DMS79 treated with DMSO at 0.1 percent for 48 hours (cell line): ENCODE results near the gene AUTS2.
A peak's percentile ranks its signal among the peaks of the same experiment; 100 is the strongest.
"Not testable (repeated sequence)": the region's sequence is repeated elsewhere in the genome, so short reads cannot be mapped to it uniquely, and the experiment has no call there.

Experiments used
- DNase-seq: peaks from one replicate; lab custom pipeline; 2025; lab: John Stamatoyannopoulos, UW

Gene AUTS2

DNA sequence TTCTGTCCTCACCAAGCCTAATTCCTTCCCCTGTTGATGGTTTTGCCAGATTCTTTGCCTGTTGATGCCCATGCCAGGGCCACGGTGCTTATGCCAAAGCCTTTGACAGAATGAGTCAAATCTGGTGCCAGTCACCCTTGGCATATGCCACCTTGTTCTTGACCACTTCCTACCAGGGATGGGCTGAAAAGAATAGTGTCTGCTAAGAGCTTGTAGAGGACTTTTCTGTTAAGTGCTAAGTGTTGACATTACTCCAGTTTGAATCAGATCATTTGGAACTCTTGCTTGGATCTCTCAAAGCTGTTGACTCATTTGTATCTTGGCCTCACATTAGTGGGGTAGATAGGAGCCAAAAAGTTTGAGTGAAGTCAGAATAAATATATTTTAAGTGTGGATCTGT lies 661.2 kb downstream of the AUTS2 start:
- DNase-seq: peak; percentile 17

DNA sequence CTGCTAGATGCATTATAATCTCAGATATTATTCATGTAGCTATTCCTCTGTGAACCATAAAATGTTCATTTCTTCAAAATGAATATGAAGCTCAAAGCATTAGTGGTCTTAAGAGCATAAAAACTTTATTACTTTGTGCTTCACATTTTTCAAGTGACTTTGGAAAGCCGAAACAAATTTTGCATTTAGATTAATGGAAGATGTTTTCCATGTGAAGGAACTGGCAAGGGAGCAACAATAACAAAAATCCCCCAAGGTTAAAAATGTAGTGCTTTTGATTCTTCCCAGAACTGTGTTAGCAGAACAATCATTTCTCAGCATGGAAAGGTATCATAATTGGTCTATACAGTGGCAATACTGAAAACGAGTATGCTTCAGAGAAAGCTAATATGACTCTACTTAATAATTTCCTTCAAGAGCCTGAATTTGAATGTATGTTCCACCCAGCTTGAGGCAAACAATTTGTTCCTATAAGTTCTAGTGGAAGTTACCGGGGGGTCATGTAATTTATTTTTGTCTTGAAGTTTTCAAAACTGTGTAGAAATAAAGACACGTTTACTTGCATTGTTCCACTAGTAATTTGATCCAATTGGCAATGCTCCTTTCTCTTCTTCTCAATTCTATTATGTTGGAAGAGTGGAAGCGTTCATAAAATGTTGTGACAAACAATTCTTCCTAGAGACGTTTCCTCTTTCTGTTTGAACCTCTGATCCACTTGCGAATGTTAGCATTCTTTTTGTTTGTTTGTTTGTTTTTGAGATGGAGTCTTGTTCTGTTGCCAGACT lies 665.4 kb downstream of the AUTS2 start:
- no peak for DNase-seq

GRCh38 chr7:70266186-70266585 lies 667.9 kb downstream of the AUTS2 start:
- DNase-seq: no peak

DNA sequence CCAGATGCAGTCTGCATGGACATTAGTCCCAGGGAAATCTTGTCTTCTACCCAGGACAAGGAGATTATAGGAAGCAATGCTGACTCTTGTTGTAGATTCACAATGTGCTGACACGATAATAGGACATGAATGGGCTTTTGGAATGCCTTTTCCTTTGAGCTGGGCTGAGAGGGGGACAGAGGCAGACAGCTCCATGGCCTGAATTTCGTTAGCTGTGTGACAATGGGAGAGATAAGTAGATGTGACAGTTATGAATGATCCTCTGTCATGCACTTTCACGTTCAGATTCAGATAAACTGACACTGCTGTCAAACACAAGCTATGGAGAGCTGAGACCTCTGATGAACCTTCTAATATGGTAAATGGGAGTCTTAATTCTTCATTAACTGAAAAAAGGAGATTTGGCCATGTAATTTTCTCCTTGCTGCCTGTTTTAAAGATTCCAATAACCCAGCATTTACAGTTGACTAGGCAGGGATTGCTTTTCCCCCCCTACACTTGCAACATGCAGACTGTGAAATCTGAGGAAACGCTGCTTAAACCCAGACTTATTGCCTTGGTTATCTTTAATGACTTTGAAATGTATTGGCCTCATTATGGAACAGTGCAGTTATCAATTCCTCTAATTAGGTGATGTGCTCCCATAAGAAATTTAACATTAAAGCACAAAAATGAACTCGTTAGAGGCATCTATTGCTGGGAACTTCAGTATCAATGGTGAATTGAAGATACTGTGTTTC lies 669.3 kb downstream of the AUTS2 start:
- no peak for DNase-seq

DNA sequence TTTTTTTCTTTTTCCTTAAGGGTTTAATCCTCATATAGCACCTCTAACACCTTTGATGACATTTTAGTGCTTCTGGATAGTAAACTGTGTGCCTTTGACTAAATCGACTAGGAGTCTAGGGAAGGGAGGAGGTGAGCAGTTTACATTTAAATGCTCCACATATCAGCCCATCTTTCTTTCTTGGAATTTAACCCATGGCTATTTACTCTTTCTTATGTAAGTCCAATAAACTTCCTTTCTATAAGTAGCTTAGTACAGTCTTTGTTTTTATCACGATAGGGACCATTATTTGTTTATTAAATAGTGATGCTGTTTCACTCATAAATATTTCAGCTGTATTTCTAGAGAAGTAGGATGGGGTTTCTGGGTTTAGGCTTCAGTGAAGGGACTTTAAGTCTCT lies 669.9 kb downstream of the AUTS2 start:
- DNase-seq: no peak

- no peak for DNase-seq
Observed at GRCh38 chr7:70270149-70270548, 671.9 kb downstream of the AUTS2 start.

- DNase-seq: no peak
Observed at GRCh38 chr7:70271617-70272081, 673.4 kb downstream of the AUTS2 start.

DNA sequence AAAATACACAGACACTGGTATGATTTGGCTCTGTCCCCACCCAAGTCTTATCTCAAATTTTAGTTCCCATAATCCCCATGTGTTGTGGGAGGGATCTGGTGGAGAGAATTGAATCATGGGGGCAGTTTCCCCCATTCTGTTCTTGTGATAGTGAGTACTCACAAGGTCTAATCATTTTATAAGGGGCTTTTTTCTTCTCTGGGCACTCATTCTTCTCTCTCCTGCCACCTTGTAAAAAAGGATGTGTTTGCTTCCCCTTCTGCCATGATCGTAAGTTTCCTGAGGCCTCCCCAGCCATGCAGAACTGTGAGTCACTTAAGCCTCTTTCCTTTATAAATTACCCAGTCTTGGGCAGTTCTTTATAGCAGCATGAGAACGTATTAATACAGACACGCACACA lies 677.3 kb downstream of the AUTS2 start:
- not testable (repeated sequence) for DNase-seq

DNA sequence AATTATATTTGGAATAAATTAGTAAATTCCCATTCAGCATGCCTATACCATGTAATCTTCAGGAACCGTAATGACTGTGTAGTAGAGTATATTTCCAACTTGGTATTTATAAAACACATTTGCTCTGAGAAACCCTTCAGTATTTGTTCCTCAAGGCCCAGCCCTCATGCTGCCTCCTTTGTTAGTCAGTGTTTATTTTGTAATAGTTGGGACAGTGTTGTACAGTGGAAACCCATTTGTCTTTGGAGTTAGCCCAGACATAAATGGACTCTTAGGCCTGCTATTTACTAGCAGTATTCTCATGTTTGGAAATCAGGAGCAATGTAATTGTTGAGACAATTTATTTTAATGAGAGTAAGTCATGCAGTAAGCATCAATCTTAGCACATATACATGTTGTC lies 686.9 kb downstream of the AUTS2 start:
- no peak for DNase-seq

GRCh38 chr7:70285854-70286253 lies 687.6 kb downstream of the AUTS2 start:
- DNase-seq: no peak

- DNase-seq: no peak
Observed at GRCh38 chr7:70288781-70289456, 690.6 kb downstream of the AUTS2 start.

GRCh38 chr7:70292716-70293115 lies 694.4 kb downstream of the AUTS2 start:
- DNase-seq: no peak

DNA sequence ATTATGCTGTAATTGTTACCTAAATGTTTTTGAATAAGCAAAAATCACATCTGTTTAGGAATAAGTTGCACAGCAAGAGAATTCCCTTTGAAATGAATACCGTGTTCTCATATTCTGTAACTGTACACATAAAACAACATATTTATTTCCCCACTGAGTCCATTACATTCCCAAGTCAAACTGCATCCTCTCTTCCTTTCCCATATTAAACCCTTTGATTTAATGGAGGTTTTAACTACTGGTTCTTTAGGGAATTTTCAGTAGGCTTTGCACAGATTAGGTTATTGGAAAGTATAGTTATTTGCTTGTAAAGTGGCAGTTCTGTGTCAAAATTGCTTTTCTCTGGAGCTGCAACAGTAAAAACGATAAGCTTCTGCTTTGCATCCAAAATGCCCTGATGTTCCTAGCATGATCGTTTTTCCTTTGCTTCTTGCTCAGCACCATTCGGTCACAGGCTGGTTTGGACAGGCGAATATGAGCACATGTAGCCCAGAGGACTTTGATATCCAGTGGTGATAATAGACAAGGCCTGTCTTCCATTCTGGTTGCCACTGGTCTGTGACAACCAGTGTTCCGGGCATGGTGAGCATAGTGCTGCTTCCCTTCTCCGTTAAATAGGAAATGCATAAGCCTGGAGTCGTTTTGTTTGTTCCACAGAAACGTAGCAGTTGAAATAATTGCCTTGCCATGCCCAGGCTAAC lies 696.1 kb downstream of the AUTS2 start:
- no peak for DNase-seq

DNA sequence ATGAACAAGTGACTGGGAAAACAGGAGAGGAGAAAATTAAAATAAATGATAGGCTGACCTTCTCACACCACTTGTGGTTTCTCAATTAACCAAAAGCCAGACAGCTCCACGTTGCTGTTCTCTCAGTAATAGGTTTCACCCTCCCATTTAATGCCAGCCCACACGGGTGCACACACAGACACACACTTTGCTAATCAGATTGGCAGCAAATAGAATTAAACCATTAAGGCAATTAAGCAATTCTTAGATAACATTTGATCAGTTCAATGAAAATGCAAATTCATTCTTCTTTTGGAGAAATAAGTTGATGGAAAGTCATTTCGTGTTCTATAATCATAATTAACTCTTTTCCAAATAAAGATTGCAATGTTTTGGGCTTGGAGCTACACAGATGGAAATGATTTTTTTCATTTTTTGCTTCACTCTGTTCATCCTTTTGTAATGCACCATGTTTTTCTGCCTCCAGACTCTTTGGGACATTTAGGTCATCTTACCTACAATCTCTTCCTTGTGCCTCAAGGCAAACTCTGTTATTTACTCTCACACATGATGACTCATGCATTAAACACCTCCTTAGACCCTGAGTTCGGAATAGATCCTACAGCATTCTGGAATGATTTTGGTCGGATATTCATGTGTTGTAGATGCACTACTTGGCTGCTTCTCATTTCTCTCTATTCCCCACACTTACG lies 700.7 kb downstream of the AUTS2 start:
- DNase-seq: no peak

DNA sequence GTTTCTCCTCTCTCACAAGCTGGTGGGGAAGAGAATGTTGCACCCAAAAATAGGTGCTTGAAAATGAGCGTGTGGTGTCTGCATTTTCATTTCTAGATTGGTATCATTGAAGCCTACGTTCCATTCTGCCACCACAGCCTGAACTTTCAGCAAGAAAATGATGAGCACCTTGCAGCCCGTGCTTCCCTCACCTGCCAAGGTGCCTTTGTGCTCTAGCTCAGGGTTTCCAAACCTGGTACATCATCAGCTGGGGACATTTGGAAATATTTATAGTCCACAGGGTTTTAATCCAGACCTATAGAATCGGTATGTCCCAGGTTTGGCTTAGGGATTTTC lies 701.2 kb downstream of the AUTS2 start:
- no peak for DNase-seq

- DNase-seq: no peak
Observed at GRCh38 chr7:70301673-70302185, 703.5 kb downstream of the AUTS2 start.

- DNase-seq: no peak
Observed at GRCh38 chr7:70303309-70303708, 705.0 kb downstream of the AUTS2 start.

- DNase-seq: no peak
Observed at GRCh38 chr7:70303780-70304179, 705.5 kb downstream of the AUTS2 start.

- DNase-seq: no peak
Observed at GRCh38 chr7:70306173-70306572, 707.9 kb downstream of the AUTS2 start.

GRCh38 chr7:70307544-70308106 lies 709.4 kb downstream of the AUTS2 start:
- no peak for DNase-seq

DNA sequence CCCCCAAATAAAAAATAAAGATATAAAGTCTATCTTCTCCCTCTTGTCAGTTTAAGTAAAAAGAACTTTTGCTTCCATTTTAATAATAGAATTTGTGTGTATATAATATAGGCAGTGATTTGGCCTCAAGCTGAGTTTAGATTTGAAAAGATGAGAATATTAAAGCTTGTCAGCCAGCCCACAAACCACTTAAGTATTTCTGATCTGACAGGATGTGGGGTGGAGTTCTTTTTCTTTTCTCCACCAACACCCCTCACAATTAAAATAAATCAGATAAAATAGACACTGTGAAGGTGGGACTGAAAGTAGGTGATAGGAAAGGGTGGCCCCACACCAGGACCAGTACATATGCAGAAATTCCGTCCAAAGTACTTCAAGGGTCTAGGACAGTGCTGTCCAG lies 714.1 kb downstream of the AUTS2 start:
- DNase-seq: no peak
